CD4-positive, alpha-beta memory T cell (primary cell): Measurements from ENCODE around the gene SPAG16. TPM values are rescaled to one million over a fixed set of nuclear protein-coding genes. Genes with fewer than 3 reads are reported as not detected.

Experiments
- CTCF ChIA-PET: fragments of 350-600 bp; sonication (Branson Sonifier 250); formaldehyde crosslinking; loops from one replicate; lab custom pipeline; 2021; ENCODE audit warnings: inconsistent platforms; ENCODE audit not compliant: partially characterized antibody; lab: Charles Lee
- POLR2A ChIA-PET: fragments of 350-600 bp; sonication (Branson Sonifier 250); formaldehyde crosslinking; loops from one replicate; lab custom pipeline; 2021; ENCODE audit not compliant: partially characterized antibody; lab: Charles Lee
- DNase-seq, 5 donors: peaks; one replicate each; pipeline versions ENCODE4 v3.0.0 to v3.0.0-alpha.2; 2020 to 2022; ENCODE audit warnings: mixed read lengths in 1 of 5
- H3K27ac ChIP-seq: one replicate; pipeline ENCODE4 v1.7.0; 2013; ENCODE audit warnings: low read depth, low read length
- H3K27me3 ChIP-seq: 2 replicates; pipeline ENCODE4 v1.7.0; 2013; ENCODE audit warnings: mild to moderate bottlenecking, low read length, moderate library complexity; ENCODE audit not compliant: insufficient read depth
- H3K36me3 ChIP-seq: 2 replicates; pipeline ENCODE4 v1.7.0; 2013; ENCODE audit warnings: mild to moderate bottlenecking, low read length, moderate library complexity; ENCODE audit not compliant: insufficient read depth
- H3K4me1 ChIP-seq: 2 replicates; pipeline ENCODE4 v1.7.0; 2013; ENCODE audit warnings: mild to moderate bottlenecking, low read length, moderate library complexity; ENCODE audit not compliant: insufficient read depth
- H3K4me3 ChIP-seq, 2 donors: one replicate each; pipeline ENCODE4 v1.7.0; 2013; ENCODE audit warnings: low read length in 2 of 2, mild to moderate bottlenecking in 1 of 2
- H3K9me3 ChIP-seq, 2 donors: one replicate each; pipeline ENCODE4 v1.7.0; 2013; ENCODE audit warnings: low read length in 2 of 2, control low read depth in 1 of 2; ENCODE audit not compliant: control insufficient read depth in 1 of 2
- H3K27ac Mint-ChIP-seq, 7 donors: one replicate each; pipeline ENCODE4 v1.8.0; 2020 to 2021; ENCODE audit warnings: mixed read lengths in 7 of 7, mild to moderate bottlenecking in 6 of 7, inconsistent platforms in 3 of 7, moderate library complexity in 3 of 7
- H3K27me3 Mint-ChIP-seq, 2 donors: one replicate each; pipeline ENCODE4 v1.8.0; 2020 to 2021; ENCODE audit warnings: mixed read lengths in 2 of 2
- H3K36me3 Mint-ChIP-seq, 2 donors: one replicate each; pipeline ENCODE4 v1.8.0; 2020 to 2021; ENCODE audit warnings: mixed read lengths in 2 of 2, inconsistent platforms in 1 of 2, mild to moderate bottlenecking in 1 of 2
- H3K4me1 Mint-ChIP-seq, 4 donors: one replicate each; pipeline ENCODE4 v1.8.0; 2020 to 2021; ENCODE audit warnings: mixed read lengths in 4 of 4, mild to moderate bottlenecking in 1 of 4
- H3K4me3 Mint-ChIP-seq, 8 donors: one replicate each; pipeline ENCODE4 v1.8.0; 2020 to 2021; ENCODE audit warnings: mixed read lengths in 8 of 8, mild to moderate bottlenecking in 7 of 8, moderate library complexity in 6 of 8, inconsistent platforms in 3 of 8
- H3K9me3 Mint-ChIP-seq, 8 donors: one replicate each; pipeline ENCODE4 v1.8.0; 2020 to 2021; ENCODE audit warnings: mixed read lengths in 8 of 8, mild to moderate bottlenecking in 5 of 8, inconsistent platforms in 3 of 8, moderate library complexity in 1 of 8
- intact Hi-C: fragments of 100-400 bp; cut with micrococcal nuclease; formaldehyde crosslinking; loops from one replicate; pipeline ENCODE4 v1.15.1; 2023
- polyA plus RNA-seq, 2 donors: library from polyadenylated mRNA; unstranded; fragments of 300-500 nt; fragmentation: Illumina TruSeq; gene quantifications; one replicate each; pipeline ENCODE4 v1.2.3, GENCODE V29; 2021
- total RNA-seq, 2 experiments: library from RNA; stranded (reverse); gene quantifications; one replicate each; pipeline ENCODE4 v1.2.3, GENCODE V29; 2021

The SPAG16 gene
- total and polyA plus RNA-seq, 4 experiments from 2014 or later, result 6.3 to 21.7 (median 11.2) TPM

- H3K27me3 ChIP-seq, result no peaks in the 10 kb centered on the region
- Mint-ChIP-seq H3K27me3 (no peaks in the 10 kb centered on the region), H3K4me3 (no peak overlapping the region), H3K4me1 (no peaks in the 10 kb centered on the region), H3K36me3 (no peaks in the 10 kb centered on the region), H3K9me3 (peaks cover 0 to 3% (median 0%) of the 10 kb centered on the region in 8 donors), H3K27ac (no peak overlapping the region)
- no peaks in the 10 kb centered on the region for H3K36me3 ChIP-seq
- no peaks in the 10 kb centered on the region for H3K4me1 ChIP-seq
- ChIA-PET CTCF (no interaction called here), POLR2A (no interaction called here)
- intact Hi-C loops, result no loop called here
- H3K4me3 ChIP-seq, result no peak overlapping the region
- no peaks in the 10 kb centered on the region for H3K9me3 ChIP-seq
- DNase-seq, result no peak
- no peak overlapping the region for H3K27ac ChIP-seq
Measured at GRCh38 chr2:213649176-213649575, 364.9 kb downstream of the SPAG16 start.

GRCh38 chr2:213664817-213665216, 380.6 kb downstream of the SPAG16 start:
- no peaks in the 10 kb centered on the region for H3K4me1 Mint-ChIP-seq
- peaks cover 0 to 12% (median 8%) of the 10 kb centered on the region in 8 donors for H3K9me3 Mint-ChIP-seq
- no peaks in the 10 kb centered on the region for H3K27me3 Mint-ChIP-seq
- H3K27me3 ChIP-seq, result no peaks in the 10 kb centered on the region
- intact Hi-C loops, result no loop called here
- H3K4me3 Mint-ChIP-seq, result no peak overlapping the region
- POLR2A ChIA-PET, result no interaction called here
- no peaks in the 10 kb centered on the region for H3K4me1 ChIP-seq
- H3K27ac ChIP-seq, result no peak overlapping the region
- CTCF ChIA-PET, result no interaction called here
- no peak overlapping the region for H3K4me3 ChIP-seq
- no peaks in the 10 kb centered on the region for H3K36me3 Mint-ChIP-seq
- no peaks in the 10 kb centered on the region for H3K36me3 ChIP-seq
- H3K27ac Mint-ChIP-seq, result no peak overlapping the region
- no peak for DNase-seq
- no peaks in the 10 kb centered on the region for H3K9me3 ChIP-seq

DNA sequence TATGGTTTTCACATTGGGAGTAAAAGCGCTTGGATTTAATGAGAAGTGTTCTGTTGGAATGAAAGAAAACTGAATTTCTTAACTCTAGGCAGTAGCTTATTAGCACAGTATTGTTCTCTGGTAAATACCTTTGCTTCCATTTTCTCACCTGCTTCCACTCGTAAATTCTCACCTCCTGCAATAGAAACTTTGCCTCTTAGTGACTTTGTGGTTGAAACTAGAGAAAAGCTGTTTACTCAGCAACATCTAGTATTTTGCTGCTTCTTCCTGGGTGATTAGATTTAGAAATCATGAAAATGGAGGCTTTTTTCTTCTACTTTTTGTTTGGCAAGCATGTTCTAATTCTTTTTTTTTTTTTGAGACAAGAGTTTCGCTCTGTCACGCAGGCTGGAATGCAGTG, 385.4 kb downstream of the SPAG16 start:
- ChIA-PET POLR2A (no interaction called here), CTCF (no interaction called here)
- no peak overlapping the region for H3K4me3 Mint-ChIP-seq
- Histone ChIP-seq H3K36me3 (no peaks in the 10 kb centered on the region), H3K27me3 (no peaks in the 10 kb centered on the region), H3K4me1 (no peaks in the 10 kb centered on the region), H3K27ac (no peak overlapping the region), H3K4me3 (no peak overlapping the region), H3K9me3 (no peaks in the 10 kb centered on the region)
- H3K4me1 Mint-ChIP-seq, result no peaks in the 10 kb centered on the region
- H3K9me3 Mint-ChIP-seq, result peaks cover 2 to 17% (median 6%) of the 10 kb centered on the region in 8 donors
- no peaks in the 10 kb centered on the region for H3K36me3 Mint-ChIP-seq
- no peaks in the 10 kb centered on the region for H3K27me3 Mint-ChIP-seq
- no peak for DNase-seq
- intact Hi-C loops, result no loop called here
- no peak overlapping the region for H3K27ac Mint-ChIP-seq

GRCh38 chr2:213678437-213679218, 394.4 kb downstream of the SPAG16 start:
- ChIA-PET POLR2A (no interaction called here), CTCF (no interaction called here)
- no peaks in the 10 kb centered on the region for H3K4me1 Mint-ChIP-seq
- H3K27ac Mint-ChIP-seq, result no peak overlapping the region
- H3K27me3 Mint-ChIP-seq, result no peaks in the 10 kb centered on the region
- Histone ChIP-seq H3K36me3 (no peaks in the 10 kb centered on the region), H3K27ac (no peak overlapping the region), H3K4me3 (no peak overlapping the region), H3K4me1 (no peaks in the 10 kb centered on the region), H3K27me3 (no peaks in the 10 kb centered on the region), H3K9me3 (no peaks in the 10 kb centered on the region)
- H3K4me3 Mint-ChIP-seq, result no peak overlapping the region
- peaks cover 0 to 8% (median 2%) of the 10 kb centered on the region in 8 donors for H3K9me3 Mint-ChIP-seq
- no peaks in the 10 kb centered on the region for H3K36me3 Mint-ChIP-seq
- no peak for DNase-seq
- intact Hi-C loops, result no loop called here

GRCh38 chr2:213679894-213680293, 395.6 kb downstream of the SPAG16 start:
- ChIA-PET CTCF (no interaction called here), POLR2A (no interaction called here)
- no peaks in the 10 kb centered on the region for H3K9me3 ChIP-seq
- Mint-ChIP-seq H3K4me1 (no peaks in the 10 kb centered on the region), H3K36me3 (no peaks in the 10 kb centered on the region), H3K9me3 (peaks cover 0 to 8% (median 2%) of the 10 kb centered on the region in 8 donors), H3K27me3 (no peaks in the 10 kb centered on the region), H3K4me3 (no peak overlapping the region), H3K27ac (no peak overlapping the region)
- intact Hi-C loops, result no loop called here
- H3K27ac ChIP-seq, result no peak overlapping the region
- no peak for DNase-seq
- H3K4me1 ChIP-seq, result no peaks in the 10 kb centered on the region
- no peaks in the 10 kb centered on the region for H3K27me3 ChIP-seq
- no peaks in the 10 kb centered on the region for H3K36me3 ChIP-seq
- H3K4me3 ChIP-seq, result no peak overlapping the region

DNA sequence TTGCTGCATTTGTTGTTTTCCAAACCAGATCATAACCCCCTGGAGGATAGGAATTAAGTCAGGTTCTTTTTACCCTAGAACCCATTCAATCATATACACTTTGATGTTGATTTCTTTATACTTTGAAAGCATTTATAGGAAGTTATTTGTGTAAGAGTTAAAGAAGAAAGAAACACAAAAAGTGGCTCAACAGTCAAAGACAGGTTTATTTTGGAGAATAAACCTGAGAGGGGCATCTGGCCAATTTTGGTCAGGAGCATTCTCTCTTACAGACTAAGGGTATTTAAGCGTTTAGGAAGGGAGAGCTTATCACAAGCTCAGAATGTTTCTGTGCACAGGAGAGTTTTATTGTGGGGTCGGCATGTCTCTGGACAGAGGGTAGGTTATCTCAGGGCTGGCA, 398.0 kb downstream of the SPAG16 start:
- no peaks in the 10 kb centered on the region for H3K4me1 ChIP-seq
- no peak overlapping the region for H3K4me3 ChIP-seq
- H3K36me3 Mint-ChIP-seq, result no peaks in the 10 kb centered on the region
- ChIA-PET POLR2A (no interaction called here), CTCF (no interaction called here)
- H3K9me3 Mint-ChIP-seq, result peaks cover 0 to 7% (median 3%) of the 10 kb centered on the region in 8 donors
- intact Hi-C loops, result no loop called here
- no peaks in the 10 kb centered on the region for H3K27me3 Mint-ChIP-seq
- no peaks in the 10 kb centered on the region for H3K9me3 ChIP-seq
- no peaks in the 10 kb centered on the region for H3K4me1 Mint-ChIP-seq
- no peak overlapping the region for H3K4me3 Mint-ChIP-seq
- H3K27ac ChIP-seq, result no peak overlapping the region
- H3K27ac Mint-ChIP-seq, result no peak overlapping the region
- H3K36me3 ChIP-seq, result no peaks in the 10 kb centered on the region
- H3K27me3 ChIP-seq, result no peaks in the 10 kb centered on the region
- DNase-seq, result no peak

DNA sequence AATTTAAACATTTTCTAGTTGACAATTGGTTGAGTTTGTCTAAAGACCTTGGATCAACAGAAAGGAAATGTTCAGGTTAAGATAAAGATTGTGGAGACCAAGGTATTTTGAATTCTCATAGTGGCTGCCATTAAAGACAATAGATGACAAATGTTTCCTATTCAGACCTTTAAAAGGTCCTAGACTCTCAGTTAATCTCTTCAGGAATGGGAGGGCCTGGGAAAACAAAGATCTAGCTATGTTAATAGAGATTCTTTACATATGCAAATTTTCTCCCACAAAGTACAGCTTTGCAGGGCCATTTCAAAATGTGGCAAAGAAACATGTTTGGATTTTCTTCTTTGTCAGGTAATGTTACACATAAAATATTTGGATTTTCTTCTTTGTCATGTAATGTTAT, 403.9 kb downstream of the SPAG16 start:
- H3K4me1 Mint-ChIP-seq, result no peaks in the 10 kb centered on the region
- intact Hi-C loops, result no loop called here
- no peaks in the 10 kb centered on the region for H3K27me3 Mint-ChIP-seq
- Histone ChIP-seq H3K27me3 (no peaks in the 10 kb centered on the region), H3K4me3 (no peak overlapping the region), H3K27ac (no peak overlapping the region), H3K36me3 (no peaks in the 10 kb centered on the region), H3K4me1 (no peaks in the 10 kb centered on the region), H3K9me3 (no peaks in the 10 kb centered on the region)
- CTCF ChIA-PET, result no interaction called here
- H3K9me3 Mint-ChIP-seq, result peaks cover 0 to 5% (median 0%) of the 10 kb centered on the region in 8 donors
- no peak overlapping the region for H3K4me3 Mint-ChIP-seq
- DNase-seq, result no peak
- H3K36me3 Mint-ChIP-seq, result no peaks in the 10 kb centered on the region
- H3K27ac Mint-ChIP-seq, result no peak overlapping the region
- POLR2A ChIA-PET, result no interaction called here
